Body of pancreas (tissue), 4 donors: ENCODE data around the gene LACTBL1.
"Not testable (repeated sequence)": the region's sequence is repeated elsewhere in the genome, so short reads cannot be mapped to it uniquely, and the experiment has no call there.

ENCODE experiments used
- POLR2A ChIP-seq, 3 donors: fragments of 450-650 bp; IDR thresholded peaks; one replicate each; pipeline ENCODE4 v1.6.1; 2016; ENCODE audit warnings: antibody characterized with exemption in 3 of 3, mild to moderate bottlenecking in 2 of 3
- TF ChIP-seq, protein P1 (sequence below), 7 experiments: fragments of 450-650 bp in 4 of 7; fragments of 200-600 bp in 3 of 7; sonication (generic) in 3 of 7; IDR thresholded peaks; one replicate each; pipeline ENCODE4 v1.5.1; 2016 to 2019; ENCODE audit warnings: antibody characterized with exemption in 7 of 7

- TF ChIP-seq POLR2A (IDR thresholded peaks at IDR 0.05), result not testable (repeated sequence)
- TF ChIP-seq, protein P1, sequence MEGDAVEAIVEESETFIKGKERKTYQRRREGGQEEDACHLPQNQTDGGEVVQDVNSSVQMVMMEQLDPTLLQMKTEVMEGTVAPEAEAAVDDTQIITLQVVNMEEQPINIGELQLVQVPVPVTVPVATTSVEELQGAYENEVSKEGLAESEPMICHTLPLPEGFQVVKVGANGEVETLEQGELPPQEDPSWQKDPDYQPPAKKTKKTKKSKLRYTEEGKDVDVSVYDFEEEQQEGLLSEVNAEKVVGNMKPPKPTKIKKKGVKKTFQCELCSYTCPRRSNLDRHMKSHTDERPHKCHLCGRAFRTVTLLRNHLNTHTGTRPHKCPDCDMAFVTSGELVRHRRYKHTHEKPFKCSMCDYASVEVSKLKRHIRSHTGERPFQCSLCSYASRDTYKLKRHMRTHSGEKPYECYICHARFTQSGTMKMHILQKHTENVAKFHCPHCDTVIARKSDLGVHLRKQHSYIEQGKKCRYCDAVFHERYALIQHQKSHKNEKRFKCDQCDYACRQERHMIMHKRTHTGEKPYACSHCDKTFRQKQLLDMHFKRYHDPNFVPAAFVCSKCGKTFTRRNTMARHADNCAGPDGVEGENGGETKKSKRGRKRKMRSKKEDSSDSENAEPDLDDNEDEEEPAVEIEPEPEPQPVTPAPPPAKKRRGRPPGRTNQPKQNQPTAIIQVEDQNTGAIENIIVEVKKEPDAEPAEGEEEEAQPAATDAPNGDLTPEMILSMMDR (IDR thresholded peaks at IDR 0.05), result not testable (repeated sequence)
Measured at GRCh38 chr1:22993220-22993795, 20.6 kb upstream of the LACTBL1 start.
